Neural progenitor cell (in vitro differentiated cells): ENCODE data around the gene PSME2.

Source experiments
- CTCF ChIP-seq: fragments of 200-600 bp; sonication (generic); IDR thresholded peaks from 2 replicates; pipeline ENCODE4 v1.5.1; 2017; ENCODE audit warnings: antibody characterized with exemption, mild to moderate bottlenecking
- EZH2 ChIP-seq: fragments of 200-600 bp; sonication (generic); IDR thresholded peaks from 2 replicates; pipeline ENCODE4 v1.6.1; 2017; ENCODE audit warnings: antibody characterized with exemption, mild to moderate bottlenecking, moderate library complexity
- EZH2phosphoT487 ChIP-seq: fragments of 200-600 bp; sonication (generic); IDR thresholded peaks from 2 replicates; pipeline ENCODE4 v1.6.1; 2017; ENCODE audit warnings: antibody characterized with exemption

- TF ChIP-seq CTCF (no peak), EZH2 (no peak), EZH2phosphoT487 (no peak)
Observed at GRCh38 chr14:24194186-24194872, 47.9 kb upstream of the PSME2 start.
